ENCODE data around the gene KRTAP10-5.
"Not testable (repeated sequence)": the region's sequence is repeated elsewhere in the genome, so short reads cannot be mapped to it uniquely, and the experiment has no call there.

Gene KRTAP10-5

GRCh38 chr21:44617071-44617501, 36.7 kb upstream of the KRTAP10-5 start:
- Histone ChIP-seq H3K27me3 (ENCODE audit: control insufficient read depth, insufficient read depth, low read length) (no peaks in the 10 kb centered on the region), H3K9ac (ENCODE audit: low read length) (no peak overlapping the region), H3K27ac (ENCODE audit: low read length) (no peak overlapping the region), H3K4me1 (ENCODE audit: control insufficient read depth, low read depth, low read length) (no peaks in the 10 kb centered on the region), H3K36me3 (ENCODE audit: control insufficient read depth, low read depth, low read length) (no peaks in the 10 kb centered on the region), H3K9me3 (ENCODE audit: control insufficient read depth, low read depth, low read length) (no peaks in the 10 kb centered on the region), H3K4me3 (ENCODE audit: low read length) (no peak overlapping the region)

- H3K9me3 ChIP-seq (ENCODE audit: control insufficient read depth, low read depth, low read length), result peaks cover 1% of the 10 kb centered on the region
- no peaks in the 10 kb centered on the region for H3K27me3 ChIP-seq (ENCODE audit: control insufficient read depth, insufficient read depth, low read length)
- no peaks in the 10 kb centered on the region for H3K36me3 ChIP-seq (ENCODE audit: control insufficient read depth, low read depth, low read length)
- no peaks in the 10 kb centered on the region for H3K4me1 ChIP-seq (ENCODE audit: control insufficient read depth, low read depth, low read length)
- H3K4me3 ChIP-seq (ENCODE audit: low read length), result no peak overlapping the region
- H3K9ac ChIP-seq (ENCODE audit: low read length), result no peak overlapping the region
- H3K27ac ChIP-seq (ENCODE audit: low read length), result no peak overlapping the region
Measured at GRCh38 chr21:44616591-44616926, 36.2 kb upstream of the KRTAP10-5 start.

GRCh38 chr21:44615911-44616590, 35.6 kb upstream of the KRTAP10-5 start:
- peaks cover 4% of the 10 kb centered on the region for H3K9me3 ChIP-seq (ENCODE audit: control insufficient read depth, low read depth, low read length)
- no peak overlapping the region for H3K9ac ChIP-seq (ENCODE audit: low read length)
- no peaks in the 10 kb centered on the region for H3K4me1 ChIP-seq (ENCODE audit: control insufficient read depth, low read depth, low read length)
- no peak overlapping the region for H3K4me3 ChIP-seq (ENCODE audit: low read length)
- H3K27ac ChIP-seq (ENCODE audit: low read length), result no peak overlapping the region
- no peaks in the 10 kb centered on the region for H3K27me3 ChIP-seq (ENCODE audit: control insufficient read depth, insufficient read depth, low read length)
- H3K36me3 ChIP-seq (ENCODE audit: control insufficient read depth, low read depth, low read length), result no peaks in the 10 kb centered on the region

GRCh38 chr21:44615466-44615865, 35.1 kb upstream of the KRTAP10-5 start:
- Histone ChIP-seq H3K36me3 (ENCODE audit: control insufficient read depth, low read depth, low read length) (no peaks in the 10 kb centered on the region), H3K4me3 (ENCODE audit: low read length) (no peak overlapping the region), H3K4me1 (ENCODE audit: control insufficient read depth, low read depth, low read length) (no peaks in the 10 kb centered on the region), H3K9ac (ENCODE audit: low read length) (no peak overlapping the region), H3K27ac (ENCODE audit: low read length) (no peak overlapping the region), H3K27me3 (ENCODE audit: control insufficient read depth, insufficient read depth, low read length) (no peaks in the 10 kb centered on the region), H3K9me3 (ENCODE audit: control insufficient read depth, low read depth, low read length) (peaks cover 4% of the 10 kb centered on the region)

- Histone ChIP-seq H3K9me3 (ENCODE audit: control insufficient read depth, low read depth, low read length) (peaks cover 4% of the 10 kb centered on the region), H3K4me1 (ENCODE audit: control insufficient read depth, low read depth, low read length) (no peaks in the 10 kb centered on the region), H3K36me3 (ENCODE audit: control insufficient read depth, low read depth, low read length) (no peaks in the 10 kb centered on the region), H3K27ac (ENCODE audit: low read length) (no peak overlapping the region), H3K4me3 (ENCODE audit: low read length) (no peak overlapping the region), H3K27me3 (ENCODE audit: control insufficient read depth, insufficient read depth, low read length) (no peaks in the 10 kb centered on the region), H3K9ac (ENCODE audit: low read length) (no peak overlapping the region)
Measured at GRCh38 chr21:44614961-44615391, 34.6 kb upstream of the KRTAP10-5 start.

GRCh38 chr21:44614161-44614631, 33.8 kb upstream of the KRTAP10-5 start:
- Histone ChIP-seq H3K36me3 (ENCODE audit: control insufficient read depth, low read depth, low read length) (no peaks in the 10 kb centered on the region), H3K4me3 (ENCODE audit: low read length) (no peak overlapping the region)

GRCh38 chr21:44613386-44614155, 33.2 kb upstream of the KRTAP10-5 start:
- H3K36me3 ChIP-seq (ENCODE audit: control insufficient read depth, low read depth, low read length), result no peaks in the 10 kb centered on the region
- H3K27ac ChIP-seq (ENCODE audit: low read length), result no peak overlapping the region
- no peaks in the 10 kb centered on the region for H3K27me3 ChIP-seq (ENCODE audit: control insufficient read depth, insufficient read depth, low read length)
- no peak overlapping the region for H3K4me3 ChIP-seq (ENCODE audit: low read length)
- H3K4me1 ChIP-seq (ENCODE audit: control insufficient read depth, low read depth, low read length), result no peaks in the 10 kb centered on the region
- peaks cover 4% of the 10 kb centered on the region for H3K9me3 ChIP-seq (ENCODE audit: control insufficient read depth, low read depth, low read length)
- no peak overlapping the region for H3K9ac ChIP-seq (ENCODE audit: low read length)

More at GRCh38 chr21:44614161-44614631, 33.8 kb upstream of the KRTAP10-5 start:
- no peaks in the 10 kb centered on the region for H3K4me1 ChIP-seq (ENCODE audit: control insufficient read depth, low read depth, low read length)
- H3K27me3 ChIP-seq (ENCODE audit: control insufficient read depth, insufficient read depth, low read length), result no peaks in the 10 kb centered on the region
- H3K27ac ChIP-seq (ENCODE audit: low read length), result no peak overlapping the region
- H3K9me3 ChIP-seq (ENCODE audit: control insufficient read depth, low read depth, low read length), result peaks cover 4% of the 10 kb centered on the region
- H3K9ac ChIP-seq (ENCODE audit: low read length), result no peak overlapping the region

GRCh38 chr21:44612669-44613229, 32.3 kb upstream of the KRTAP10-5 start:
- no peaks in the 10 kb centered on the region for H3K36me3 ChIP-seq (ENCODE audit: control insufficient read depth, low read depth, low read length)
- H3K27ac ChIP-seq (ENCODE audit: low read length), result no peak overlapping the region
- H3K27me3 ChIP-seq (ENCODE audit: control insufficient read depth, insufficient read depth, low read length), result no peaks in the 10 kb centered on the region
- H3K9ac ChIP-seq (ENCODE audit: low read length), result no peak overlapping the region
- no peaks in the 10 kb centered on the region for H3K4me1 ChIP-seq (ENCODE audit: control insufficient read depth, low read depth, low read length)
- peaks cover 4% of the 10 kb centered on the region for H3K9me3 ChIP-seq (ENCODE audit: control insufficient read depth, low read depth, low read length)
- no peak overlapping the region for H3K4me3 ChIP-seq (ENCODE audit: low read length)

- Histone ChIP-seq H3K27me3 (ENCODE audit: control insufficient read depth, insufficient read depth, low read length) (no peaks in the 10 kb centered on the region), H3K4me1 (ENCODE audit: control insufficient read depth, low read depth, low read length) (no peaks in the 10 kb centered on the region), H3K9me3 (ENCODE audit: control insufficient read depth, low read depth, low read length) (peaks cover 4% of the 10 kb centered on the region), H3K4me3 (ENCODE audit: low read length) (no peak within 1 kb of the TSS), H3K36me3 (ENCODE audit: control insufficient read depth, low read depth, low read length) (no peaks in the 10 kb centered on the region), H3K9ac (ENCODE audit: low read length) (no peak within 1 kb of the TSS), H3K27ac (ENCODE audit: low read length) (no peak within 1 kb of the TSS)
Measured at GRCh38 chr21:44612029-44612486, 31.7 kb upstream of the KRTAP10-5 start, which contains the start of gene KRTAP10-8. KRTAP10-8 (plus strand) TSS chr21:44612079; CDS start chr21:44612101, 22 bp downstream.

GRCh38 chr21:44611551-44611950, 31.1 kb upstream of the KRTAP10-5 start:
- no peaks in the 10 kb centered on the region for H3K27me3 ChIP-seq (ENCODE audit: control insufficient read depth, insufficient read depth, low read length)
- H3K36me3 ChIP-seq (ENCODE audit: control insufficient read depth, low read depth, low read length), result no peaks in the 10 kb centered on the region
- H3K4me1 ChIP-seq (ENCODE audit: control insufficient read depth, low read depth, low read length), result no peaks in the 10 kb centered on the region
- H3K9me3 ChIP-seq (ENCODE audit: control insufficient read depth, low read depth, low read length), result peaks cover 4% of the 10 kb centered on the region
- H3K4me3 ChIP-seq (ENCODE audit: low read length), result no peak overlapping the region
- no peak overlapping the region for H3K9ac ChIP-seq (ENCODE audit: low read length)
- no peak overlapping the region for H3K27ac ChIP-seq (ENCODE audit: low read length)

GRCh38 chr21:44610157-44610843, 29.9 kb upstream of the KRTAP10-5 start:
- H3K9me3 ChIP-seq (ENCODE audit: control insufficient read depth, low read depth, low read length); H3K27me3 ChIP-seq (ENCODE audit: control insufficient read depth, insufficient read depth, low read length); H3K4me3 ChIP-seq (ENCODE audit: low read length); H3K36me3 ChIP-seq (ENCODE audit: control insufficient read depth, low read depth, low read length); H3K27ac ChIP-seq (ENCODE audit: low read length); H3K4me1 ChIP-seq (ENCODE audit: control insufficient read depth, low read depth, low read length); H3K9ac ChIP-seq (ENCODE audit: low read length): not testable (repeated sequence)
